Measurements from ENCODE around the gene PCP4.

Gene PCP4

DNA sequence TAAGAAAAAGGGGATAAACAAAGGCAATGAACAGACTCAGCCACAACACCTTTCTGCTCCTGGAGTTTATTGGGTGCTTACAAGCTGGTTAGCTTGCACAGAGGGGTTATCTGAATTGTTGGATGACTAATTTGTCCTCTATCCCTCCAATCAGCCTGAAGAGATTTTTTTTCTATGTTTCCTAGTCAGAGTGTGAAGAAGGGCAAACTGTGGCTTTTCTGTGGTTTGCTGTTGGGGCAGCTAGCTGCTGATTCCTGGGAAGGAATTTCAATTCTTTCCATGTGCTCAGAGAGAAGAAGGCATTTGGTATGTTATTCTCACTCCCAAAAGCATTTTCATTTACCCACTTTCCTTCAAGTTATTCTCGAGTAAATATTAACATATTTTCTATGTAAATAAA, 48.6 kb downstream of the PCP4 start:
- DNase-seq (ENCODE audit: insufficient read length, low spot score) (no peak), FAIRE-seq (no peak)

DNA sequence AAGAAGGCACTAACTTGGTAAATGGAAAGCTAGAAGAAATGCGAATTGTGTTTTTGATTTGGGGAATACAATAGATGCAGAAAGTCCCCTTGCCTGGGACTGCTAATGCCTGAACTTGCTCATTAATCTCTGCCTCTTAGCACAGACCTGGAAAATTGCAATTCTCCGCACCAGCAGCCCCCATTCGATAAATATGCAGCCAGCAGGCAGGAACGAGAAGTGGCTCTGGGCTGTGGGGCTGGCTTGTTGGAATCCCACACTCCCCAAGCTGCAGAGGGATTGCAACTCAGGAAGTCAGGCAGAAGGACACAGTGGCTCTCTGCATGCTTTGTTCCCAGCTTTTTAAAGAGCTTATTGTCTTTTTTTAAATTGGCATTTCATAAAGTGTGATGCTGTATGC, 51.3 kb downstream of the PCP4 start:
- FAIRE-seq, result no peak

DNA sequence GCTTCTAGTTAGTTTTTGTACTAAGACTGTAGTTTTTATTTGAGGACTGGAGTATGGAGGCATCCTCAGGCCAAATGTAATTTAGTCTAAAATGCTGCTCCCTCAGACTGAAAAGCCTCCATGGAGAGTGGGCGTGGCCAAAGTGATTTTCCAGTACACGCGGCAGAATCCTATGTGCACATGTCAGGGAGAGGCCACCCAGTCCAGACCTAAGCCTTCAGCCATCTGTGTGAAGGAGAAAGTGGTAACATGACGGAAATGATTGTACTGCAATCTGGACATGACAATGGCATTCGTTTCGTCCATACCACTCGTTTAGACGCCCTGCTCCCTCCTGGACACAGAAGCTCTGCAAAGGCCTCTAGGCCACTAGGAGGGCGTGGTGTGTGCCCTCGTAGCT, 56.2 kb downstream of the PCP4 start:
- DNase-seq (ENCODE audit: insufficient read length, low spot score), result no peak
- FAIRE-seq, result no peak

More for the DNA sequence above, 51.3 kb downstream of the PCP4 start:
- no peak for DNase-seq (ENCODE audit: insufficient read length, low spot score)

DNA sequence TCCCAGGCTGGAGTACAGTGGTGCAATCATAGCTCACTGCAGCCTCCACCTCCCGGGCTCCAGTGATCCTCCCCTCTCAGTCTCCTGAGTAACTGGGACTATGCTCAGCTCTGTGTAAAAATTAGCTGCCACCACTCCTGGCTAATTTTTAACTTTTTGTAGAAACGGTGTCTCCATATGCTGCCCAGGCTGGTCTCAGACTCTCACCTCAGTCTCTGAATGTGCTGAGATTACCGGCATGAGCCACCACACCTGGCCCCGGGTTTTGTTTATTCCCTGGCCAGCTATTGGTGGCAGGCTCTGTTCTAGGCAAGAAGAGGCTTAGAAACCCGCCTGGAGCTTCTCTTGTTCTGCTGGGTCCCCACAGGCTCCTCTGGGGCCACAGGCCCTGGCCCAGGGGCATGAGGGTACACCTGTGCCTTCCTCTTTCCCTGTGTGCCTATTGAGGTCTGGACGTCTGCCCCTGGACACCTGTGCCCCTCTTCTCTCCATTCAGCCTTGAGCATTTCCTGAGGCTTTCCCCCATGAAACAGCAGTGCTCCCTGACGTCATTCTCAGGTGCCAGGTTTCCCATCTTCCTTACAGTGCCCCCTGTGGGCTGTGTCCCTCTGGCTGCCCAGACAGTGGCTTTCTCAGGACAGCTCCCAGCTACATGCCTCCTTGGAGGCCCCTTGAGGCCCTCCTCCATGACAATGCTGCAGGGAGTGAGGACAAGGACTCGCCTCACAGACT, 57.5 kb downstream of the PCP4 start:
- FAIRE-seq (no peak), DNase-seq (ENCODE audit: insufficient read length, low spot score) (no peak)

DNA sequence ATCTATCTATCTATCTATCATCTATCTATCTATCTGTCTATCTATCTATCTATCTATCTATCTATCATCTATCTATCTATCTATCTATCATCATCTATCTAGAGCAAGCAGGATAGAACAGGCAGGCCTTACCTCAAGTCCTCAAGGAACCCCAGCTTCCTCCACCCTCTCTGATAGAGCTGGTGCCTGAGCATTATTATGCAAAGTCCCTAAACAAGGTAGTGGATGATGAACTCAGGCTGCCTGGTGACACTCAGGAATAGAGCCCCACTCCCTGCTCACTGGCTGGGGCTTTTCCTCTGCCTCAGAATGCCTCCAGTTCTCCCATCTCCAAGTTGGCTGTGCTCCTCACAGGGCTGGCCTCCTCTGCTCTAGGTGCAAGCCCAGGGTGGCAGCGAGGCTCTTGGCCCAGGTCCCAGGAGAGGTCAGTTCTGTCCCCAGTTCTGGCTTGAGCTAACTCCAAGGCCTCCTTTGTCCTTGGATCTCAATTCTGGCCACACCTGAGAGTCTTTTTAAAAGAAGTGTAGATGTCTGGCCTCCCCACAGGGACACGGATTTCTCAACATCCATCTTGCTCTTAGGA, 60.2 kb downstream of the PCP4 start:
- no peak for FAIRE-seq
- DNase-seq (ENCODE audit: insufficient read length, low spot score), result no peak

DNA sequence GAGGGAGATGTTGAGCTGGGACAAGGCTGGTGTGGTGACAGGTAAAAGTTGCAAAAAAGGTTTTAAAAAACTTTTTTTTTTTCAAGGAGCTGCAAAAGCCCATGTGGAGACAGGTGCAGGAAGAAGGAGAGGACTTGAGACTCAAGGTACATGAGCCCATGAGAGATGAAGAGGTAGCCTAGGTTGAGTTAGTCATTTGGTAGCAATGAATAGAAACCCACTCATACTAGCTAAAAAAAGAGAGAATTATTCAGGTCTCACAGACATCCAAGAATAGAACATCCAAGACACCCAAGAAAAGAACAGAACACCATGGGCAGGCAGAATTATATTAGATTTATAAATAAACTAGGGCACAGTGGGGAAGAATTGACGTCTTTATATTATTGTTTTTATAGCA, 65.1 kb downstream of the PCP4 start:
- no peak for FAIRE-seq
- DNase-seq (ENCODE audit: insufficient read length, low spot score), result no peak

DNA sequence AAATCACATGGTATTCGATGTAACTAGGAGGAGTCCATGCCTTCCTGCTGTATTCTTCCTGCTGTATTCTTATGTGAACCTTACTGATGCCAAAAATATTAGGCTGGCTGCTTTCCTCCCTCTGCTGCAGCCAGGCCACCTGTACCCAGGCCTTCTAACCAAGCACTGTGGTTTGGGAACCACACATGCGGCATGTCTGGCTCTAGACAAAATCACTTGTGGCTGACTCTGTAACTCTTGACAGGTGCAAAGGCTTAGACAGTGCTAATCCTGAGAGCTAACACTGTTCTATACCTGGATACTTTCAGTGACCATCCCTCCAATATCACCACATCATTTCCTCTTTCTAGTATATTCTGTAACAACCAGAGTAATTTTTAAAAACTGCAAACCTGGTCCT, 67.7 kb downstream of the PCP4 start:
- DNase-seq (ENCODE audit: insufficient read length, low spot score) (no peak), FAIRE-seq (no peak)

DNA sequence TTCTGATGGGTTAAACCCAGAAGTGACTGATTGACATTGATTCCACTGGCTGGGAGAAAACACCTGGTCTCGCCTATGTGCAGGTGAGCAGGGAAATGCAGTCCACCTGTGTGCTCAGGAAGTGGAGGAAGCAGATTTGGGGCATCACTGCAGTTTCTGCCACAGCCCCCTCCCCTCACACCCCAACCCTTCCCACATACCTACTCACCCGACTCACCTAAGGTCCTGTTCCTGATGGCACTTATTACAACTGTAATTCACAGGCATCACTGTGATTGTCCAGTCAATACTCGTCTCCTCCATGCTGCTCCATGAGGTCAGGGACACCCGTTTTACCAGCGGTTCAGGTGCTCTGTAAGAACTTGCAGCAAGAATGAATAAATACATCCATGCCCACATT, 68.5 kb downstream of the PCP4 start:
- DNase-seq (ENCODE audit: insufficient read length, low spot score), result no peak
- no peak for FAIRE-seq

DNA sequence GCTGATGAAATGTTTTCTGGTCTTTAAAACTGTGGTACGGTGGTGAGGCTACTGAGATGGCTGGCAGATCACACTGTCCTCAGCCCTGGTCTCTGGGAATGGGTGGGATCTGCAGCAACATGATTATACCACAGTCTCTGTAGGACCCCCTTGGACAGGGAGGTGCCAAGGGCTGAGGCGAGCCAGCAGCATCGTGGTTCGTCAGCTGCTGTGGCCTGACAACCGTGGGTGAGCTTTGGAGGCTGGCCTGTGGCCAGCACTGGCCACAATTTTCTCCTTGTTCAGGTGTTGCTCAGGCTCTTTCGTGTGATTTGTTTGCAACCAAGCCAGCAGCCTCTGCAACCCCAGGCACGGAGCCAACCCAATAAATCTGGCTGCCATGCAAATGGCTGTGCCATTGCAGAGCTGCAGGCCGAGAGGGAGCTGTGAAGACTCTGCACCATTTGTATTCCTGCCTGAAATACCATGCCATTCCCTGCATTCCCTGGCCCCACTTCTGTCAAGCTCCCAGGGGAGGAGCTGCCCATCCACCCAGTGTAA, 70.9 kb downstream of the PCP4 start:
- FAIRE-seq, result no peak
- no peak for DNase-seq (ENCODE audit: insufficient read length, low spot score)

DNA sequence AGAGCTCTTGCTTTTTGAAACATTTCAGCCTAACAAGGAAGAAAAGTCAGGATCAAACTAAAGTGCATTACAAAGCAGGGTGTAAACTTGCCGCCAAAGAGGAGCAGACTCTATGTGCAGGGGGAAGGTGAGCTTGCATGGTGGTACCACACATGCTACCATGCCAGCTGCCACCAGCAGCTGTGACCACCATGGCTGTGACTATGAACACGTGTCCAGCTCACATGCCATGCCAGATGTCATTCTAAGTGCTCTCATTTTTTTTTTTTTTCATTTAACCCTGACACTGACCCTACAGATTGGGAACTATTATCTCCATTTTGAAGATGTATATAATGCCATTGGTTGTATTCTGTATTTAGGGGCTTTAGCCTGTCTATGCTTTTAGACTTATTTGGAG, 79.0 kb downstream of the PCP4 start:
- FAIRE-seq, result no peak
- no peak for DNase-seq (ENCODE audit: insufficient read length, low spot score)

DNA sequence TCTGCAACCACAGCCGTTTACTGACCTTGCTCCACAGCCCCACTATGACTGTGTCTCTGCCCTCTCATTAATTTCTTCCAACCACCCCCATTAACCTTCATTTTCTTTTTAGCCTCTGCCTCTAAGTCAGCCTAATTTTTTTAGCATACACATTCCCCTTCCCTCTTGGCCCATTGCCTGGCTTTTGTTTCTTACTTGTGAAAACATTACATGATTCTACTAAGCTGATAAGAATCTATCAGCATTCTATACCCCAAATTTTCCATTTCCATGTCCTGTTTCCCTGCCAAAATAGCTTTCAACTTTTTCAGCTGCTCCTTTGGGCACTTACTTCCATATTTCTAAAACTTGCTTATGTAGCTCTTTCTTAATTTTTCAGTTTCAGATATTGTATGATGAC, 79.8 kb downstream of the PCP4 start:
- FAIRE-seq (no peak), DNase-seq (ENCODE audit: insufficient read length, low spot score) (no peak)

DNA sequence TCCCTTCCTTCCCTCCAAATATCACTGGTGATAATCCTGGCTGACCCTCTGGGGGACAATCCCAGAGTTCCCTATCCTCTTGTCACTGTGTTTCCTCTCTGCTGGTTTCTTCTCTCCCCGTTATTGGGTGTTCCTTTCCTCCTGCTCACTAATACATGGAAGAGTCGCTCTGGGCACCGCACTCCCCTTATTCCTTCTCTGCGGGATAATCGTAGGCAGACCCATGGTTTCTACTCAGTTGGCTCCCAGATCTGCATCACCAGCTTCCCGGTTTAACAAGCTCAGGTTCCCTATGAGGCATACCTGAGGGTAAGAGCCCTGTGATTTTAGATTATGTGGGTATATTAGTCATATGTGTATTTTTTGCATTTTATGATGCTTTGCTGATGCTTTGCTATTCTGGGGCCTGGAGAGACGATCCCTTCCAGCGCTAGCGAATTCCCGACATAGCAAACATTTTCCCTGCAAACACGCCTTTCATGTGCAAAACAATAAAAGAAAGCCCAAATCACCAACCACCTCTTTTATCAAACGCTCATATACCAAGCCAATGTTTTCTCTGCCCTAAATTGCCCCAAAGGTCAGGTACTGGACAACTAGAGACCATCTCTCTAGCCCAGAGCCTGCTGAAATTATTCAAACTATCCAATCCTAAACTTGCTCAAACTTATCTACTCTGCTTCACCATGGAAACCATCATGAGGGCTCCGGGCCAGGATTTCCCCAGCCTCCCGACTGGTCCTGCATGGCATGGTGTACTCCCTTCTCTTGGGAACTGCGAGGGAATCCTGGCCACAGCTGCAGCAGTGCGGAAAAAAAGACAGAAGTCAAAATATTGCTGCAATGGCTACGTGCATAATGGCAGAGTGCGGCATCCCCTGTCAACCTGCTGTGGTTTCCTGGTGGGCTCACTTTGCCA, 84.2 kb downstream of the PCP4 start:
- FAIRE-seq, result no peak
- DNase-seq (ENCODE audit: insufficient read length, low spot score), result no peak

DNA sequence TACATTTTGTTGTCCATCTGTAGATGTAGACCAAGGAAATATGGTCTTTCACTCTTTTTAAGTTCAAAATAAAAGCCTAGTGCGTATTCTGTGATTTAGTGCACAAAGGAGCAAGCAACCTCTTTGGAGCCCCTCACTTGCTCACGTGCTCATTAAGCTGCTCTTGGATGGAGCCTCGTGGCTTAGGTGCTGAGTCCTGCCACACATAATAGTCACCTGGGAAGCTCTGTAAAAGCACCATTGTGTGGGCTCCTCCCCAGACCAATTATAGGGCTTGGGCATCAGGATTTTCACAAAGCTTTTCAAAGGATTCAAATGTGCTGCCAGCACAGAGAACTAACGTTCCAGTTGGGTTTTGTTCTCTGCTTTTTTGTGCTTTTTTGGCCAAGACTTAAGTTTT, 85.0 kb downstream of the PCP4 start:
- DNase-seq (ENCODE audit: insufficient read length, low spot score) (no peak), FAIRE-seq (no peak)

DNA sequence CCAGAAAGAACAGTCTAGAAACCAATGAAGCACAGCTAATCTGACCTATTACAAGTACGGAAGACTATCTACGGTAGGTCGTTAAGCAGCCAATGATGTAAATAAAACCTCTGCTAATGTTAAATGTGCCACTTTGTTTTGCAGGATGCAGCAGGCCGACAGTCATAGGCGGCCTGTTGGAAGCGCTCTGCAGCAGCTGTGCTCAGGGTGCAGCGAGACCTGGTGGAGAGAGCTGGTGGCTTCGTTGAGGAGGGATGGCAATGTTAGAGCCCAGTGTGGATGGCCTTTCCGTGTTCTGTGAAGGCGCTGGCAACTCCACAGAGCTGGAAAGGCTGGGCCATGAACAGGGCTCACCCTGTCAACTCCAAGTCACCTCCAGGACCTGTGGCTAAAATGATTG, 87.3 kb downstream of the PCP4 start:
- DNase-seq (ENCODE audit: insufficient read length, low spot score) (no peak), FAIRE-seq (no peak)

DNA sequence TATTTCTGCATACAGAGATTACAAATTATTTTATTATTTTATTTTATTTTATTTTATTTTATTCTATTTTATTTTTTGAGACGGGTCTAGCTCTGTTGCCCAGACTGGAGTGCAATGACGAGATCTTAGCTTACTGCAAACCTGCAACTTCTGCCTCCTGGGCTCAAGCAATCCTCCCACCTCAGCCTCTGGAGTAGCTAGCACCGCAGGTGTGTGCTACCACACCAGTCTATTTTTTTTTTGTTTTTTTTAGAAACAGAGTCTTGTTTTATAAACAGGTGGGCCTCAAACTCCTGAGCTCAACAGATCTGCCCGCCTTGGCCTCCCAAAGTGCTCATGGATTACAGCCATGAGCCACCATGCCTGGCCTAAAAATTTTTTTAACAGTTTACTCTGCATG, 88.1 kb downstream of the PCP4 start:
- no peak for FAIRE-seq
- no peak for DNase-seq (ENCODE audit: insufficient read length, low spot score)

DNA sequence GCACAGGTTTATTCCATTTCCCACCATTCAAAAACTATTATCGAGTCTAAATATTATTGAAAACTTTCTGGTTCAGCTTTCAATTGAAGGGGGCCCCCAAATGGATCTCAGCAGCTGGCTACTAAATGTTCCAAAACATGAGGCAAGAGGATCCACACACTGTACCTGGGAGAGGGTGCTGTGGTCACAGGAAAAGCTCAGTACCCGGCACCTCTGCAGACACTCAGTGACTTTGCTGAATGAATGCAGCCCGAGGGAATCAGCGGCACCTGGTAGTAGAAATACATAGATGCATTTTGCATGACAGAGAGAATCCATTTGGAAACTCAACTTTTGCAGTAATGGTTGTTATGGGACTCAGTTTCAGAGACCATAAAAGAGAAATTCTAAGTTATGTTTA, 89.3 kb downstream of the PCP4 start:
- DNase-seq (ENCODE audit: insufficient read length, low spot score), result no peak
- no peak for FAIRE-seq

DNA sequence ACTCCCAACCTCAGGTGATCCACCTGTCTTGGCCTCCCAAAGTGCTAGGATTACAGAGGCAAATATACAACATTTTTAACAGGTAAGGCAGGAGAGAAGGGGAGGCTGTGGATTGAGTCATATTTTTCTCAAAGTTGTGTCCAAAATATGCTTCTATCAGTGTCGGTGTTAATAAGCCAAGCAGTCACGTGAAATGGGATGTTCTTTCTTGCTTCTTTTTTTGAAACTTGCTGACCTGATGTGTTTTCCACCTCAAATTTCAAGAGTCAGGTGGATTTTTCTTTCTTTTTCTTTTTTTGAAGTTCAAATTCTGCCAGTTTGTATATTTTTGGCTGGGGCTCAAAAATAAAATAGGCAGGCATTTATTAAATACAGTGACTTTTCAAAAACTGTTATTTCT, 91.5 kb downstream of the PCP4 start:
- FAIRE-seq (no peak), DNase-seq (ENCODE audit: insufficient read length, low spot score) (no peak)

DNA sequence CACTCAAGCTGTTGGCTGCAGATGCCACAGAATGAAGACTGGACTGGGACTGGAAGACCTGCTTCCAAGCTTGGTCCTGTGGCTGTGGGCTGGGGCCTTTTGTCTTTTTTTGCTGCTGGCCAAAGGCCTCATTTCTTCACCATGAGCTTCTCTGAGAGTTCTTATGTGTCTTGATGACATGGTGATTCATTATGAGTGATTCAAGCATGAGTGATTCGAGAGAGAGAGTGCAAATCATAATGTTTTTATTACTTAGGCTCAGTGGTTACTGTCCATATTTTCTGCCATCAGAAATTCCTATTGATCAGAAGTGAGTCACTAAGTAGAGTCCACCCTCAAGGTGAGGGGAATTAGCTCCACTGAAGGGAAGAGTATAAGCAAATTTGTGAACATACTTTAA, 94.0 kb downstream of the PCP4 start:
- FAIRE-seq, result no peak
- no peak for DNase-seq (ENCODE audit: insufficient read length, low spot score)

DNA sequence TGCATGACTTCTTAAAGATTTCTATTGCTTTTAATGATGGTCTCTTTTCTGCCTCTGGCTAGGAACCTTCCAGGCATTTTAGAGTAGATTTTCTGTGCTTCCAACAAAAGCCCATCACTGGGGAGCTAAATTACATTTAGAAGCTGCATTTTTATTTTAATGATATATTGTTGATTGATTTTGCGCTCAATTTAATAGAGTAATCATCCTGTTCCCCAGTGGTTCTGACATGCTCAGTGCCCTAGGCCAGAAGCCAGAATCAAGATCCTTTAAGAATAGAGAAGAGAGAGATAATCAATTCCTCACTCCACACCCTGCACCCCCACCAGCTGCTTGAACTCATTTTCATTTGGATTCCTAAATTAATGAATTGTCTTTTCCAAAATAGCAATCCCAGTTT, 97.8 kb downstream of the PCP4 start:
- DNase-seq (ENCODE audit: insufficient read length, low spot score) (no peak), FAIRE-seq (no peak)

DNA sequence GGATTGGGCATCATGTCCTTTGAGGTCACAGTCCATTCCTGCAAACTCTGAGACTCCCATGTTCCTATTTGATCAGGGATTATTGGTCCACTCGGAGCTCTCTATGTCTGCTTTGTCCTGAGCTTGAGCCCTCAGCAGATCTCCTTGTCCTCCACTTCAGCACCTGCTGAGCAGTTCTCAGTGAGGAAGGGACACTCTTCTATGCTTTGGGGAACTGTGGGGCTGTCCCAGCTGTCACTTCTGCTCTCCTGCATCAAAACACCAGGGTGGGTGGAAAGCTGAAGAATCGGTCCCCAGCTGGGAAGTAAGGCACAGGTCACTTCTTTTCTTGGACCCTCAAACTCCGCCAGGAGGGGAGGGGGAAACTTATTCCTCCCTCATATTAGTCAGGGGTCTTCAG, 99.5 kb downstream of the PCP4 start:
- DNase-seq (ENCODE audit: insufficient read length, low spot score), result no peak
- FAIRE-seq, result no peak

DNA sequence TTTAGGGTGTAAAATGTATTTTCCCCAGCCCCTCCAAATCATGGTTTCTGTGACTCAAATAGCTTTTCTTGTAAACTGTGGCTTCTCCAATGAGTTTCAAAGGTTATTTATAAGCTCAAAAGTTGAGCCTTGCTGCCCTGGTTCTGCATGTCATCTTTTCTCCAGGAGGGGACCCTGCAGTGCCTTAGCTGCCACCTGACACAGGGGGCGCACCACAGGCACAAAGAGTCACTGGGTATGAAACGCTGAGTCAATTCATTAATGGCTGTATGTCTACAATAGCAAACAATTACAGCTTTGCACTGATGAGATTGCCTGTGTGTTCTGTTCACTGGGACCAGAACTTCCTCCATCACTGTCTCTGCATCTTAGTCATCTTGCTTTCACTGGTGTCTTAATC, 100.8 kb downstream of the PCP4 start:
- FAIRE-seq (no peak), DNase-seq (ENCODE audit: insufficient read length, low spot score) (no peak)

All from GM19239 (cell line).